Kidney epithelial cell (primary cell): ENCODE measurements around the gene PEA15. TPM values are rescaled to one million over a fixed set of nuclear protein-coding genes. Genes with fewer than 3 reads are reported as not detected.

ENCODE experiments used
- DNase-seq: peaks from one replicate; pipeline ENCODE4 v3.0.0-alpha.2; 2010; ENCODE audit warnings: low read depth
- H3K27me3 ChIP-seq: 2 replicates; pipeline ENCODE4 v1.6.0; 2011; ENCODE audit warnings: low read length; ENCODE audit not compliant: control insufficient read depth, insufficient read depth
- H3K36me3 ChIP-seq: 2 replicates; pipeline ENCODE4 v1.5.1; 2011; ENCODE audit warnings: low read length; ENCODE audit not compliant: control insufficient read depth, insufficient read depth
- H3K4me3 ChIP-seq: 2 replicates; pipeline ENCODE4 v1.5.1; 2011; ENCODE audit warnings: low read depth, mild to moderate bottlenecking, control low read depth, low read length
- total RNA-seq: library from RNA; depleted of rRNA; stranded (reverse); fragments of >200 nt; gene quantifications from 2 replicates; pipeline ENCODE4 v1.2.3, GENCODE V29; 2015
- TF ChIP-seq, protein P1 (sequence below): IDR thresholded peaks from 2 replicates; pipeline ENCODE4 v1.5.1; 2011; ENCODE audit warnings: mild to moderate bottlenecking, moderate library complexity, low read length, control low read depth, inconsistent platforms; ENCODE audit not compliant: insufficient read depth, poor library complexity, severe bottlenecking

The PEA15 gene
- total RNA-seq, 1 donor from 2014 or later = 139 TPM

- TF ChIP-seq, protein P1, sequence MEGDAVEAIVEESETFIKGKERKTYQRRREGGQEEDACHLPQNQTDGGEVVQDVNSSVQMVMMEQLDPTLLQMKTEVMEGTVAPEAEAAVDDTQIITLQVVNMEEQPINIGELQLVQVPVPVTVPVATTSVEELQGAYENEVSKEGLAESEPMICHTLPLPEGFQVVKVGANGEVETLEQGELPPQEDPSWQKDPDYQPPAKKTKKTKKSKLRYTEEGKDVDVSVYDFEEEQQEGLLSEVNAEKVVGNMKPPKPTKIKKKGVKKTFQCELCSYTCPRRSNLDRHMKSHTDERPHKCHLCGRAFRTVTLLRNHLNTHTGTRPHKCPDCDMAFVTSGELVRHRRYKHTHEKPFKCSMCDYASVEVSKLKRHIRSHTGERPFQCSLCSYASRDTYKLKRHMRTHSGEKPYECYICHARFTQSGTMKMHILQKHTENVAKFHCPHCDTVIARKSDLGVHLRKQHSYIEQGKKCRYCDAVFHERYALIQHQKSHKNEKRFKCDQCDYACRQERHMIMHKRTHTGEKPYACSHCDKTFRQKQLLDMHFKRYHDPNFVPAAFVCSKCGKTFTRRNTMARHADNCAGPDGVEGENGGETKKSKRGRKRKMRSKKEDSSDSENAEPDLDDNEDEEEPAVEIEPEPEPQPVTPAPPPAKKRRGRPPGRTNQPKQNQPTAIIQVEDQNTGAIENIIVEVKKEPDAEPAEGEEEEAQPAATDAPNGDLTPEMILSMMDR = no peak
- H3K4me3 ChIP-seq = no peak overlapping the region
- H3K36me3 ChIP-seq = no peaks in the 10 kb centered on the region
- H3K27me3 ChIP-seq = no peaks in the 10 kb centered on the region
- no peak for DNase-seq
These were observed 33.2 kb upstream of the PEA15 start for GRCh38 chr1:160171980-160172379.

GRCh38 chr1:160177231-160177630 lies 28.0 kb upstream of the PEA15 start:
- TF ChIP-seq, protein P1 = no peak
- H3K4me3 ChIP-seq = no peak overlapping the region
- H3K27me3 ChIP-seq = no peaks in the 10 kb centered on the region
- DNase-seq = no peak
- H3K36me3 ChIP-seq = no peaks in the 10 kb centered on the region

- TF ChIP-seq, protein P1 = no peak
- no peak for DNase-seq
- Histone ChIP-seq H3K36me3 (no peaks in the 10 kb centered on the region), H3K27me3 (no peaks in the 10 kb centered on the region), H3K4me3 (no peak overlapping the region)
These were observed 27.5 kb upstream of the PEA15 start for GRCh38 chr1:160177667-160178066.

DNA sequence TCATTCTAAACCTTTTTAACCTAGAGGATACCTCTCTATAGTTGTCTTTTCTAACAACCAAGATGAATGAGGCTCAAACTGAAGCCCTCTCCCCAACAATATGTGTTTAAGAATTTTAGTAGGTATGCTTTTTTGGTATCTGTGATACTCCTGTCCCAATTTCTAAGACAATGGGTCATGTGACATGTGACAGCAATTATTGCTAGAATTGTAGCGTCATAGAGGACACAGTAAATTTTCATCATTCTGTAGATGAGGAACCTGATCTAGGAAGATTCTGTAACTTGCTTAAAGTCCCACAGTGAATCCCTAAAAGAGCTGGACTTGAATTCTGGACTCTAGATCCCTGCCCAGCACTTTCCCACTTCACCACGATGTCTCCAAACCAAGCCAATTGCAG lies 26.5 kb upstream of the PEA15 start:
- TF ChIP-seq, protein P1 = no peak
- Histone ChIP-seq H3K27me3 (no peaks in the 10 kb centered on the region), H3K4me3 (no peak overlapping the region), H3K36me3 (no peaks in the 10 kb centered on the region)
- no peak for DNase-seq

GRCh38 chr1:160179336-160179735 lies 25.8 kb upstream of the PEA15 start:
- TF ChIP-seq, protein P1 = no peak
- Histone ChIP-seq H3K36me3 (no peaks in the 10 kb centered on the region), H3K27me3 (no peaks in the 10 kb centered on the region), H3K4me3 (no peak overlapping the region)
- DNase-seq = no peak

DNA sequence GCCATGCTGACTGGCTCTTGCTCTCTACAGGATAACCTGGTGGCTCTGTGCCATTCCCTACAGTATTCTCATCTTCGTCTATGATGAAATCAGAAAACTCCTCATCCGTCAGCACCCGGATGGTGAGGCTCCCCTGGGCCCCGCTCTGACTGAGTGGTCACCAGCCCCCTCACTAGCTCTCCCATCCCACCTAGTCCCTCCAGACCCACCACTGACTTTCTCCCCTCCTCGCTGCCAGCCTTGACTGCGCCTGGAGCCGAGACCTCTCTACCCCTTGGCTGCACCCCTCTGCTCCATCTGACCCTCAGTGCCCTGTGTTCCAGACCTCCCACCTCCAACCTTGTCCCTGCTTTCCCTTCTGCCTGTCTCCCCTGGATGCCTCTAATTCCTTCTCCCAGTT lies 18.9 kb upstream of the PEA15 start:
- Histone ChIP-seq H3K4me3 (no peak overlapping the region), H3K27me3 (peaks cover 7% of the 10 kb centered on the region), H3K36me3 (no peaks in the 10 kb centered on the region)
- no peak for DNase-seq
- TF ChIP-seq, protein P1 = no peak
